ENCODE data around the gene MORC2.

Gene MORC2

GRCh38 chr22:30926706-30927105 lies 41.9 kb downstream of the MORC2 start:
- H3K4me3 ChIP-seq (ENCODE audit: low read length), result no peak overlapping the region
- DNase-seq (ENCODE audit: low read depth, low spot score), result no peak

- no peak overlapping the region for H3K4me3 ChIP-seq (ENCODE audit: low read length)
- DNase-seq (ENCODE audit: low read depth, low spot score), result no peak
Measured at GRCh38 chr22:30925667-30926066, 42.9 kb downstream of the MORC2 start.

- no peak overlapping the region for H3K4me3 ChIP-seq (ENCODE audit: low read length)
- no peak for DNase-seq (ENCODE audit: low read depth, low spot score)
Measured at GRCh38 chr22:30923168-30923900, 45.2 kb downstream of the MORC2 start.

GRCh38 chr22:30922151-30922611 lies 46.4 kb downstream of the MORC2 start:
- DNase-seq (ENCODE audit: low read depth, low spot score), result no peak
- H3K4me3 ChIP-seq (ENCODE audit: low read length), result no peak overlapping the region

GRCh38 chr22:30921108-30921507 lies 47.5 kb downstream of the MORC2 start:
- no peak for DNase-seq (ENCODE audit: low read depth, low spot score)
- H3K4me3 ChIP-seq (ENCODE audit: low read length), result no peak overlapping the region

- no peak overlapping the region for H3K4me3 ChIP-seq (ENCODE audit: low read length)
- DNase-seq (ENCODE audit: low read depth, low spot score), result peak; percentile 65
Measured at GRCh38 chr22:30920407-30920806, 48.2 kb downstream of the MORC2 start.

GRCh38 chr22:30919973-30920372 lies 48.6 kb downstream of the MORC2 start:
- H3K4me3 ChIP-seq (ENCODE audit: low read length), result no peak overlapping the region
- no peak for DNase-seq (ENCODE audit: low read depth, low spot score)

- H3K4me3 ChIP-seq (ENCODE audit: low read length), result no peak overlapping the region
- no peak for DNase-seq (ENCODE audit: low read depth, low spot score)
Measured at GRCh38 chr22:30918761-30919160, 49.8 kb downstream of the MORC2 start.

- no peak for DNase-seq (ENCODE audit: low read depth, low spot score)
- no peak overlapping the region for H3K4me3 ChIP-seq (ENCODE audit: low read length)
Measured at GRCh38 chr22:30910358-30910757, 58.2 kb downstream of the MORC2 start.

- no peak for DNase-seq (ENCODE audit: low read depth, low spot score)
- H3K4me3 ChIP-seq (ENCODE audit: low read length), result no peak overlapping the region
Measured at GRCh38 chr22:30909306-30909705, 59.3 kb downstream of the MORC2 start.

GRCh38 chr22:30908051-30908461 lies 60.5 kb downstream of the MORC2 start:
- no peak for DNase-seq (ENCODE audit: low read depth, low spot score)

GRCh38 chr22:30906946-30907345 lies 61.6 kb downstream of the MORC2 start:
- no peak overlapping the region for H3K4me3 ChIP-seq (ENCODE audit: low read length)
- DNase-seq (ENCODE audit: low read depth, low spot score), result no peak

More at GRCh38 chr22:30908051-30908461, 60.5 kb downstream of the MORC2 start:
- H3K4me3 ChIP-seq (ENCODE audit: low read length), result no peak overlapping the region

- H3K4me3 ChIP-seq (ENCODE audit: low read length), result no peak overlapping the region
- DNase-seq (ENCODE audit: low read depth, low spot score), result no peak
Measured at GRCh38 chr22:30906411-30906810, 62.2 kb downstream of the MORC2 start.

GRCh38 chr22:30905696-30906341 lies 62.8 kb downstream of the MORC2 start:
- H3K4me3 ChIP-seq (ENCODE audit: low read length), result no peak overlapping the region
- no peak for DNase-seq (ENCODE audit: low read depth, low spot score)

- DNase-seq (ENCODE audit: low read depth, low spot score), result no peak
- no peak overlapping the region for H3K4me3 ChIP-seq (ENCODE audit: low read length)
Measured at GRCh38 chr22:30903876-30904460, 64.6 kb downstream of the MORC2 start.

GRCh38 chr22:30902496-30903357 lies 65.8 kb downstream of the MORC2 start:
- H3K4me3 ChIP-seq (ENCODE audit: low read length), result no peak overlapping the region
- DNase-seq (ENCODE audit: low read depth, low spot score), result no peak

- no peak overlapping the region for H3K4me3 ChIP-seq (ENCODE audit: low read length)
- DNase-seq (ENCODE audit: low read depth, low spot score), result no peak
Measured at GRCh38 chr22:30894371-30894740, 74.2 kb downstream of the MORC2 start.

GRCh38 chr22:30893434-30894370 lies 74.9 kb downstream of the MORC2 start:
- no peak overlapping the region for H3K4me3 ChIP-seq (ENCODE audit: low read length)
- DNase-seq (ENCODE audit: low read depth, low spot score), result peak; percentile 5

All from Jurkat, Clone E6-1 (cell line).